Renal cortical epithelial cell (primary cell): ENCODE measurements around the gene CD70. TPM values are rescaled to one million over a fixed set of nuclear protein-coding genes. Genes with fewer than 3 reads are reported as not detected.
"Not testable (repeated sequence)": the region's sequence is repeated elsewhere in the genome, so short reads cannot be mapped to it uniquely, and the experiment has no call there.

Source experiments
- DNase-seq: peaks from one replicate; pipeline ENCODE4 v3.0.0-alpha.2; 2011; ENCODE audit warnings: low read depth
- total RNA-seq: library from RNA; depleted of rRNA; stranded (reverse); fragments of >200 nt; gene quantifications from 2 replicates; pipeline ENCODE4 v1.2.3, GENCODE V29; 2014

The CD70 gene
- total RNA-seq, 1 donor from 2014 or later: 26.0 TPM

DNA sequence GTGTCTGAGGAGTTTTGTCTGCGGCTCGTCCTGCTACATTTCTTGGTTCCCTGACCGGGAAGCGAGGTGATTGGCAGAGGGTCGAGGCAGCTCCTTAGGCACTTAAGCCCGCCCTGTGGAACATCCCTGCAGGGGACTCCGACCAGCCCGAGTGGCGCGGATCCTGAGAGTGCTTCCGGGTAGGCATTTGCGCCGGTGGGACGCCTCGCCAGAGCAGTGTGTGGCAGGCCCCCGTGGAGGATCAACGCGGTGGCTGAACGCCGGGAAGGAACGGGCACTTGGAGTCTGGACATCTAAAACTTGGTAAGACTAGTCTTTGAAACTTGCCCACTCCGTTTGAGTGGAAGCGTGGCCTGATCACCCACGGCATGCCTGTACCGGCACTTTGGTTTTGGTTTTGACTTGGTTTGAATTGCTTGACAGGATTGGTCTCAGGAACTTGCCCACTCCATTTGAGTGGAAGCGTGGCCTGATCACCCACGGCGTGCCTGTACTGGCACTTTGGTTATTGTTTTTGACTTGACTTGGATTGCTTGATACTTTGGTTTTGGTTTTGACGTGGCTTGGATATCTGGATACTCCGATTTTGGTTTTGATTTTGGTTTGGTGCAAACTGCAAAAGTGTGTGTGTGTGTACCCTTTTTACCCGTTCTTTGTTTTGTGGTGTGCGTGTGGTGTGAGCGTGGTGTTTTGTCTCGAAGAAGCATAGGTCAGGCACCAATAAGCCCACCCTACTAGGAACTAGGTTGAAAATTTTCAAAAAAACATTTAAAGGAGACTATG lies 6.7 kb upstream of the CD70 start:
- not testable (repeated sequence) for DNase-seq

DNA sequence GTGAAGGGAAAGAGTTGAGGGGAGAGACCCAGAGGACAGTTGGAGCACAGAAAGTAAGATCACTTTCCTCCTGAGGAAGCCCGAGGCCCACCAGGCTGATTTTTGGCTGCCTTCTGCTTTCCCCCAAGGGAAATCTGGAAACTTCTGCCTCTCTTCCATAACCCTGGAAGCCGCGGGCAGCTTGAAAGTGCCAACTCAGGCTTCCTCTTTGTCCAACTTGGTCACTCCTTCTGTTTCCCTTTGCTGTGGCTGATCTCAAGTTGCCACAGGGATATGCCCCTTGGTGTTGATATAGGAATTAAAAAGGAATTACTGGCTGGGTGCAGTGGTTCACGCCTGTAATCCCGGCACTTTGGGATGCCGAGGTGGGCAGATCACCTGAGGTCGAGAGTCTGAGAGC lies 5.7 kb upstream of the CD70 start:
- DNase-seq: no peak

DNA sequence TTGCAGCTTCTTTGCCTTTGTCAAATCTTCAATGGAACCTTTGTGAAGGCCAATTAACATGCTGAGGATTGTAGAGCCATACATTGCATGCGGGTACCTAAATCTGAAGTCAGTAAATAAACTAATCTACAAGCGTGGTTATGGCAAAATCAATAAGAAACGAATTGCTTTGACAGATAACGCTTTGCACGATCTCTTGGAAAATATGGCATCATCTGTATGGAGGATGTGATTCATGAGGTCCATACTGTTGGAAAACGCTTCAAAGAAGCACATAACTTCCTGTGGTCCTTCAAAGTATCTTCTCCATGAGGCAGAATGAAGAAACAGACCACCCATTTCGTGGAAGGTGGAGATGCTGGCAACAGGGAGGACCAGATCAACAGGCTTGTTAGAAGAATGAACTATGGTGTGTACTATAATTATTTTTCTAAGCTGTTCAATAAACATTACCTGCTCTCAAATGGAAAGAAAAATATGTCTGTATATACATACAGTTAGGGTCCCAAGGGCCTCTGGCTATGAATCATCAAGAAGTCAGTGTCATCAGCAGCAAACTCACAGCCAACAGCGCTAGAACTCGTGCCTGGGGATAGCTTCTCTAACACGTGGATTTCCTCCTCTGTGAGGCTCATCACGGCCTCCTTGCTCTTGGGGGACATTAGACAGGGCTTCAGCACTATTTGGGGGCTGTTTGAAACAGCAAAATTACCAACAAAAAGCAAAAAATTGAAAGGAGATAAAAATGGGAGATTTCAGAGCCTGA lies 2.9 kb upstream of the CD70 start:
- DNase-seq: no peak

GRCh38 chr19:6590258-6590826 lies 608 bp downstream of the CD70 start:
- DNase-seq: no peak

DNA sequence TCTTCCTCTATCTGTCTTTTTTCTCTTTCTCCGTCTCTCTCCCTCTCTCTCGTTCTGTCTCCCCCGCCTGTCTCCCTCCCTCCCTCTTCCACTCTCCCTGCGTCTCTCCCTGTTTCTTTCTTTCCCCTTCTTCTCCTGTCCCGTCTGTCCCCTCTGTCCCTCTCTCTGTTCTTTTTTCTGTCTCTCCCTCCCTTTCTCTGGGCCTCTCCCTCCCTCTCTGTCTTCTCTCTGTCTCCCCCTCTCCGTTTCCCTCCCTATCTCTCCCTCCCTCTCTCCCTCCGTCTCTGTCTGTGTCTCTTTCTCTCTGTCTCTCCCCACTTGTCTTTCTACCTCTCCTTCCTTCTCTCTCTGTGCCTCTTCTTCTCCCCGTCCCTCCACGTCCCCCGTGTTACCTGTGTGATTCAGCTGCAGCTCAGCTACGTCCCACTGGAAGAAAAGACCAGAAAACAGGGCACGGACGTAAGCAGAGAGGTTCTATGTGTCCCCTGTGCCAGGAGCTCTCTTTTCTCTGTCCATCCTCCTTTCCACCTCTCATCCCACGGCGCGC lies 1.2 kb downstream of the CD70 start:
- DNase-seq: no peak

- DNase-seq: peak; percentile 47
Observed at GRCh38 chr19:6588508-6589345, 2.2 kb downstream of the CD70 start.

DNA sequence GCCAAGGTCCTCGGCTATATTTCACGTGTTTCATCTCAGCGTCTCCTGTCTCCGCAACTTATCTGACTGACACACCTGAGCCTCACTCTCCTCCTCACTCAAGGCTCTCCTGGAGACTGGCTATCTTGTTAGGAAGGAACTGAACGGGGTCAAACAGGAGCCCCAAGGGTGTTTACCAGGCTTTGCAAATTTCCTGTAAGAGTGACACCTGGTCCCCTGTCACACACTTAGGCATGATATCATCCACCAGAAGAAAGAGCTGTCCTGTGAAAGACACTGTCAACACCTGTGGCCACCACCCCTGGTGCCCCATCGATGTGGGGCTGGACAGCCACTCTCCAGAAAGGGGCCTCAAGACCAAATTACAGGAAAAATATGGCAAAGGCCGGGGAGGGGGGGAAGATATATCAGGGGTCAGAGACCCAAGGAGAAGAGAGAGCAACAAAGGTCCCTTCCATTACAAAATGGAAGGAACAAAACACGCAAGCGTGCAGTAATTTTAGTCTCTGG lies 2.9 kb downstream of the CD70 start:
- DNase-seq: no peak

DNA sequence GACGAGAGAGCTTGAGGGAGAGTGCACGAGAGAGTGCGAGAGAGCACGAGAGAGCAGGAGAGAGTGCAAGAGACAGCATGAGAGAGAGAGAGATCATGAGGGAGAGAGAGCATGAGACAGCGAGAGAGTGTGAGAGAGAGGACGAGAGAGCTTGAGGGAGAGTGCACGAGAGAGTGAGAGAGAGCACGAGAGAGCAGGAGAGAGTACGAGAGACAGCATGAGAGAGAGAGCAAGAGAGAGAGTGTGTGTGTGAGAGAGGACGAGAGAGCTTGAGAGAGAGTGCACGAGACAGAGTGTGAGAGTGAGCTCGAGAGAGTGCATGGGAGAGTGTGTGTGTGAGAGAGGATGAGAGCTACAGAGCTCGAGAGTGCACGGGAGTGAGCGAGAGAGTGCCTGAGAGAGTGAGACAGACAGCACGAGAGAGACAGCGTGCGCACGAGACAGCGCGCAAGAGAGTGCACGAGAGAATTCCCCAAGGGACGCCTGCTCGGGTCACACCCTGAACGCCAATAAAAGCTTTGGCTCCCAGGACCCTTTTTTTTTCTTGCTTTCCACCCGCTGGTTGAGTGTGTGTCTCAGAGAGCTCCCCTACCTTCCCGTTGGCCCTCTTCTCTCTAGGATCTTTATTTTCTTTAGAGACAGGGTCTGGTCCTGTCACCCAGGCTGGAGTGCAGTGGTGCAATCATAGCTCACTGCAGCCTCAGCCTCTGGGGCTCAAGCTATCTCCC lies 3.7 kb downstream of the CD70 start:
- no peak for DNase-seq

DNA sequence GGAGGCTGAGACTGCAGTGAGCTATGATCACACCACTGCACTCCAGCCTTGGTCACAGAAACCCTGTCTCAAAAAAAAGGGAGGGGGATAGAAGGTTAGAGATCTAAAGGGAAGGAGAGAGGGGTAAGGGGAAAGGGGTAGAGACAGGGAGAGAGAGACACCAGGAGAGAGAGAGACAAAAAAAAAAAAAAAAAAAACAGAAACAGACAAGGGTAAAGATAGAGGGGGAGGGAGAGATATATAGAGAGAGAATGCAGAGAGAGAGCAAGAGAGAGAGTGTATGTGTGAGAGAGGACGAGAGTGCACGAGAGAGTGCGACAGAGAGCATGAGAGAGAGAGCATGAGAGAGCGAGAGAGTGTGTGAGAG lies 4.2 kb downstream of the CD70 start:
- no peak for DNase-seq

- DNase-seq: no peak
Observed at GRCh38 chr19:6586056-6586455, 4.9 kb downstream of the CD70 start.

GRCh38 chr19:6582515-6583484 lies 8.2 kb downstream of the CD70 start:
- DNase-seq: peak; percentile 26

- DNase-seq: peak; percentile 99
Observed at GRCh38 chr19:6580313-6580712, 10.6 kb downstream of the CD70 start.

GRCh38 chr19:6579450-6580178 lies 11.3 kb downstream of the CD70 start:
- DNase-seq: no peak

DNA sequence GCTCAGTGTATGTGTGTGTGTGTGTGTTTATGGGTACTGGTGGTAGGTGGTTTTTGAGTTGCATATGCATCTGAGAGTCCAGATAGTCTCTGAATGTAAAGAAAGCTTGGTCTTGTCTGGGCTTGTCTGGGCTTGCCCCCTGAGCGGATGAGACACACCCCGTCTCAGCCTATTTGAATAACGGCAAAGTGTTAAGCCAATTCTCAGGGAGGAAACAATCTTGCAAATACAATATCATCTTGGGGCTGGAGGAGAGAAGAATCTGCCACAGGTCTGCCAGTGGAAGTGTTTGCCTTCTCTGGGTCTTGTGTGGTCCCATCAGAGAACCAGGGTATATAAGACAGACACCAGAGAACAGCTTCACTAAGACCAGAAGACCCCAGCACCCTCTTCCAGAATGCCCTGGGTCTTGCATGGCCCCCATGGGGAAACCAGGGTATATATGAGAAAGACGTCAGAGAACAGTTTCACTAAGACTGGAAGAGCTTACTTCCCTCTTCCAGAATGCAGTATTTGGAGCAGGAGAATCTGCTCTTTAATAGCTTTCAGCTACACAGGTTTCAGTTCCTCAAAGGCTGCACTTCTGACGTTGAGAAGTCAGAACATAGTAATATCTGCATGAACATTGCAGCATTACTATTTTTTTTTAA lies 13.3 kb downstream of the CD70 start:
- DNase-seq: no peak

DNA sequence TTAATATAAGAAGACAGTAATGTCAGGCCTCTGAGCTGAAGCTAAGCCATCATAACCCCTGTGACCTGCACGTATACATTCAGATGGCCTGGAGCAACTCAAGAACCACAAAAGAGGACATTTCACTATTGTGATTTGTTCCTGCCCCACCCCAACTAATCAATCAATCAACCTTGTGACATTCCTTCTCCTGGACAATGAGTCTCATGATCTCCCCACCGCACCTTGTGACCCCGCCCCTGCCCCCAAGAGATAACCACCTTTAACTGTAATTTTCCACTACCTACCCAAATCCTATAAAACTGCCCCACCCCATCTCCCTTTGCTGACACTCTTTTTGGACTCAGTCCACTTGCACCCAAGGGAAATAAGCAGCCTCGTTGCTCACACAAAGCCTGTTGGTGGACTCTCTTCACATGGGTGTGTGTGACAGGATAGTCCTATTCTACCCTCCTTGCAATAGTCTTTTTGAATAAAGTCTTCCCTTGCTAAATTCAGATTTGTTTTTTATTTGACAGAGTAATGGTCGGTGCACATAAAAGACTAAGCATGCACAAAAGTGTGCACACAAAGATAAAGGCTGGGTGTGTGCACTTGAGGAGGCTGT lies 14.0 kb downstream of the CD70 start:
- no peak for DNase-seq

DNA sequence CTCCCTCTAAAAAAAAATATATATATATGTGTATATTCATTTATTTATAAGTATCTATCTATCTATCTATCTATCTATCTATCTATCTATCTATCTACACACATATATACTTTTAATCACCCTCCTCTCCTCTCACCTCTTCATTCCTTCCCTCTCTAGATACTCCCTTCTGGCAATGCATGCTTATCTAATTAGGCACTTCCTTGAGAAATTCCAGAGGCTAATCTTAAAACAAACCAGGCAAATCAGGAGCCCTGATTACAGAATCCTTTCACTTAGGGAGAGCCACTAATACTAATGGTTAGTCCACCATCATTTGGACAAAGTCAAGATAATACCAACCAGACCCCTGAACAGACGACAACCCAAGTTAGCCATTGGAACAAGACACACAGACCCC lies 17.6 kb downstream of the CD70 start:
- no peak for DNase-seq

DNA sequence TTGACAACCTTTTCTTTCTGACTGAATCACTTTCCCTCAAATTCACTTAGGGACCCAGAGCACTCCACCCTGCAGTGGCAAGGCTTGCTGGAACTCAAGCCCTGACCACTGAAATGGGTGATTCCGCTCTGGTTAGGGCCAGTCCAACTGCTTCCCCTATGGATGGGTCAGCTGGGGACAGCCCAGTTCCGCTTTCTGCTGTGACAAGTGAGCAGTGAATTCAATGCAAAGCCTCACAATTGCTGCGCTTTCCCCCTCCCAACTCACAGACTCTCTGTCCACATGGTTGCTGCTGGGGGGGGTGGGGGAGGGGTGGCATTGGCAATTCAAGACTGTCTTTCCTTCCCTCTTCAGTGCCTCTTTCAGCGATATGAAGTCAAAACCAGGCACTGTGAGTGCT lies 18.7 kb downstream of the CD70 start:
- DNase-seq: no peak

DNA sequence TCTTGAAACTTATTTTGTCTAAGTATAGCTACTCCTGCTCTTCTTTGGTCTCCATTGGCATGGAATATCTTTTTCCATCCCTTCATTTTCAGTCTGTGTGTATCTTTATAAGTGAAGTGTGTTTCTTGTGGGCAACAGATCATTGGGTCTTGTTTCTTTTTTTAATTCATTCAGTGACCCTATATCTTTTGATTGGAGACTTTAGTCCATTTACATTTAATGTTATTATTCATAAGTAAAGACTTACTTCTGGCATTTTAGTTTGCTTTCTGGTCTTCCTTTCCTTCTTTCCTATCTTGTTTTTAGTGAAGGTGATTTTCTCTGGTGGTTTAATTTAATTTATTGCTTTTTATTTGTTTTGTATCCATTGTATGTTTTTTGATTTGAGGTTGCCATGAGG lies 19.8 kb downstream of the CD70 start:
- no peak for DNase-seq
